Measurements from ENCODE around the gene CAPN5.

CAPN5 gene

DNA sequence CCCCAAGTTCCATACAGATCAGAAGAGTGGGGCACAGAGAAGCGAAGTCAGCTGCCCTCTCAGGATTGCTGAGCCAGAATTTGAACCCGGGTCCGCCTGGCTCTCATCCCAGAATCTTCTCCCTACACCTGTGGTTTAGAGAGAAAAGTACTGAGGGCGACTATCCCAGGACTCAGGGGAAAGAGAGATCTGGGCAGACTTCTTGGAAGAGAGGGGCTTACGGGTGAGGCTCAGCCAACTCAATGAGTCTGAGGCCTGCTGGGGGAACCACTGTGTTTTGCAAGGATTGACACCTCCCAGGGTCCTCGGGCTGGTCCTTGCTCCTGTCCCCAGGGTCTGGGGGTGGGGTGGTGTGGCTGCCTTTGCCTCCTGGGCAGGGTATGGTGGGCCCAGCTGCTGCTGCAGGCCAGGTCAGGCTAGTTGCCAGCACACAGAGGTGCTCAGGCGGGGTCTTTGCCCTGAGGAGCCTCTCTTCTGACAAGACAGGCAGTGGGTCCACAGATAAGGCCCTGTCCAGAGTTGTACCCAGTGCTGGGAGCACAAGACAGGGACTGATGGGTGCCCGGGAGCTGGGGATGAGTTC lies 1.2 kb downstream of the CAPN5 start:
- no peak for DNase-seq

DNA sequence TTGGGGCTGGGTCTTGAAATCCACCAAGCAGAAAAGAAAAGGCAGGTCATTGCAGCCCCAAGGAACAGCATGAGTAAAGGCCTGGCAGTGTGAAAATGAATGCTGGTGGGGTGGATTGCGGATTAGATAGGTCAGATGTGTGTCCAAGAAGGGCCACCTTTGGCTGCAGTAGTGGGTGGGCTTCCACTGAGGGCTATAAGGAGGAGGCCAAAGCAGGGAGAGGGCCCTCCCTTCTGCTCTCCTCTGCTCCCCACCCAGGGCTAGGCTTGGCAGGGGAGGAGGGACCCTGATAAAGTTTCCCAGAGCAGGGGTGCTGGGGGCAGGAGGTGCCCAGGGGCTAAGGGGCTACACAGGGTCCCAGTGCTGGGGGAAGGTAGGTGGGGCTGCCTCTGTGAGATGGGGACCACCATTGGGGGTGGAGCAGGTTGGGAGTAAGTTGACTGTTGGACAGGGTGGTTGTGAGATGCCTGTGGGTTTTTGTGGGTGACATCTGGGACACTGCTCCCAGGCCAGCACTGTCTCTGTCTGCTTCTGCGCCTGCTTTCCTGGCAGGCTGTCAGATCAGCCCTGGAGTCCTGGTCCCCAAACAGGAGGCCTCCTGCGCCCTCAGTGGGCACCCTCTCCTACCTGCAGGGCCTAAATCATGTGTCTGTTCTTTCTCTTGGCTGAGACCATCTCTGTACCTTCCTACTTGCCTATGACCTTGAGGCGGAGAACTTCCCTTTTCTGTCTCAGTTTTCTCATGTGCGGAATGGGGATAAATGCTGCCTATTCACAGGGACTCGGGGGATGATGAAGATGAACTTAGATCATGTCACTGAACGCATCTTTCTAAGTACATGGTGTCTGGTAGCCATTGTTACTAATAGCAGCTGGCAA lies 1.9 kb downstream of the CAPN5 start:
- DNase-seq, result no peak

- peak; percentile 9 for DNase-seq
Observed at GRCh38 chr11:77069336-77069968, 2.7 kb downstream of the CAPN5 start.

- DNase-seq, result peak; percentile 10
Observed at GRCh38 chr11:77069969-77070582, 3.3 kb downstream of the CAPN5 start.

DNA sequence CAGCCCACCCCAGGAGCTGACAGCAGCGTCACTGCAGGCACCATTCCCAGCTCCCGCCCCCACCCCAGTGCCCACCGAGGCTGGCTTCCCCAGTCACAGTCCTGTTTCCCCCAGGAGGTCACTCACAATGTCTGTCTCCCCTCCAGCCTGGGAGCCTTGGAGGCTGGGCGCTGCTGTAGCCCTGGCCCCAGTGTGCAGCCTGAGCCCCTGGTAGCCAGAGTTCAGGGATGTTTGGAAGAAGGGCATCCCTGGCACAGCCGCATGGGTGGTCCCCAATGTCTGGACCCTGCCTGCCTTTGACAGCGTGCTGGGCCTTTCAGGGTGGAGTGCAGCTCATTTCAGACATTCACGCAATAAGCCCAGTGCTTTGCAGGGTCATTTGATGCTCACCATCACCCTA lies 4.3 kb downstream of the CAPN5 start:
- peak; percentile 12 for DNase-seq

- peak; percentile 12 for DNase-seq
Observed at GRCh38 chr11:77071671-77072605, 5.2 kb downstream of the CAPN5 start.

DNA sequence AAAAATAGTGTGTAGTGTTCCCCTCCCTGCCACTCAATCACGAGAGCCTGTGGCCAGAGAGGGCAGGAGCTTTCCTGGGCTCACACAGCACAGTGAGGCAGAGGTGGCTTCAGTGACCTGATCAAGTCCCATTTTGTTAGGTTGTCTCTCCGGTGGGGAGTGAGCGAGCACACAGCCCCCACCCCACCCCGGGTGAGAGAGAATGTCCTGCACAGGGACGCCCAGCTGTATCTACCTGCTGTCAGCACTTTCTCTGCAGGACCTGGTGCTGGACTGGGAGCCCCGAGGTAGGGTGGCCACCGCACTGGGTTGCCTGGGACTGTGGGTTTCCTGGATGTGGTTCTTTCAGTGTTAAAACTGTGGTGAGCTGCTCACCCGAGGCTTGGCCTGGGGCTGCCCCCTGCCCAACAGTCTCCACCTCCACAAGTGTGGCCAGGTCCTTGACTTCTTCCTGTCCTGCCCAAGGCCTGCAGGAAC lies 6.1 kb downstream of the CAPN5 start:
- no peak for DNase-seq

- peak; percentile 93 for DNase-seq
Observed at GRCh38 chr11:77073328-77074001, 6.7 kb downstream of the CAPN5 start.

DNA sequence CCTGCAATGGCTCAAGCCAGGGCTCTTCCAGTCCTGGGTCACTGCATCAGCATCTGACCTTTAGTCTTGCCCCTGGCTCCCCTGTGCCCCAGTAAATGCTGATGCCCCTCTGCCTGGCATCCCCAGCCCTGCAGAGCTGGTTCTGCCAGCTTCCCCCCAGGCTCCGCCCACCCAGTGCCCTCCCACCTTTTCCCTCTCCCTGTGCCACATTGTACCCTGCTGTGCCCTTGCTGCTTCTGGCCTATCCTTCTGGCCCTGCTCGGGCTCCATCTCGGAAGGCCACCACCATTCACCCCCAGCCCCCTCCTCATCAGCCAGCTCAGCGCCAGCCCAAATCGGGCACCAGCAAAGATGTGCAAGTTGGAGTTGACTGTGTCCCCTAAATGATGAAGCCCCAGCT lies 7.4 kb downstream of the CAPN5 start:
- DNase-seq, result peak; percentile 19

DNA sequence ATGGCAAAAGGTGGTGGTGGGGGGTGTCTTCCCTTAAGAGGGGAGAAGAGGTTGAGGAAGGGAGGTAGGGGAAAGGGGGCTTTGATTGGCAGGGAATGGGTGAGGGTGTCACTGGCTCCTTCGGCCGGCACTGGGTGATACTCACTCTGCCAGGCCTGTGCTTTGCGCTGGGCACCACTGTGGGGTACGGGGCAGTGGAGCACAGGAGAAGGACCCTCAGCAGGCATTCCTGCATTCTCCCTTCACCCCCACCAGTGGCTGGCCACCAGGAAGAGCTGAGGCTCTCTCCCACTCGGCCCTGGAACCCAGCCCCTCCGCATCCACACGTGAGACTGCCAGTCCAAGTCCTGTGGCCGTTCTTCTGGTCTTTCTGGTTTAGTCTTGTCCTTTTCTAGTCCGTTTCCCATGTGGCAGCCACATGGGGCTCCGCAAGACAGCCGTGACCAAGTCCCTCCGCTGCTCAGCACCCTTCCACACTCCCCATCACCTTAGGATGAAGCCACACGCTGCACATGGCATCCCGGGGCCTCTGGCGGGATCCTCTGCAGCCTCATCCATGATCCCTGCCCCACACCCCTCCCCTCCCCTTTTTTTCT lies 8.0 kb downstream of the CAPN5 start:
- DNase-seq, result peak; percentile 6

DNA sequence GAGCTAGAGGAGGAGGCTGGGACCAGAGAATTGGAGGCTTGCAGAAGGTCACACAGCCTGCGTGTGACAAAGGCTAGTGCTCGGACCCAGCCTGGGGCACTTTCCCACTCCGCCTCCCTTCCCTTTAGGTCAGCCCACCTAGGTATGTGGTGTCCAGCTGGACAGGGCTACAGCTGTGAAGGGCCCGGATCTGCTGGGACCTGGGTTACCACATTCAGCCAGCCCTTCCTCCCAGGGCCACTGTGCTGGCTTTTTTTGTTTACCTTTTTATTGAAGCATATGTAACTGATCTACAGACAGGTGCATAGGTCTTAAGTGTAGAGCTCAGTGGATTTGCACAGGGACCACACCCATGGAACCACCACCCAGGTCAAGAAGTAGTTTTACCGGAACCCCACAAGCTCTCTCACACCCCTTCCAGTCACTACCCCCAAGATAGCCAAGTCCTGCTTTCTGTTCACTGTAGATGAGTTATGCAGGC lies 8.7 kb downstream of the CAPN5 start:
- peak; percentile 8 for DNase-seq

DNA sequence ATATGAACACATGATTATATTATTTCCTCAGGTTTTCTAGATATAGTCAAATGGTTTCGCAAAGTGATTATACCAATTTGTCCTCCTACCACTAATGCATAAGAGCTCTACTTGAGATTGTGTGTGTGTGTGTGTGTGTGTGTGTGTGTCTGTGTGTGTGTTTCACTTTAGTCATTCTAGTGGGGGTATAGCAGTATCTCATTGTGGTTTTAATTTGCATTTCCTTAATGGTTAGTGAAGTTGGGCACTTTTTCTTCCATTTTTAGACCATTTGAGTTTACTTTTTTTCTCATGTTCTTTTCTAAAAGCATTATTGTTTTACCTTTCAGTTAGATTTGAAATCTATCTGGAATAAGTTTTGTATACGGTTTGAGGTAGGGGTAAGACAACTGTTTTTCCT lies 12.9 kb downstream of the CAPN5 start:
- no peak for DNase-seq

DNA sequence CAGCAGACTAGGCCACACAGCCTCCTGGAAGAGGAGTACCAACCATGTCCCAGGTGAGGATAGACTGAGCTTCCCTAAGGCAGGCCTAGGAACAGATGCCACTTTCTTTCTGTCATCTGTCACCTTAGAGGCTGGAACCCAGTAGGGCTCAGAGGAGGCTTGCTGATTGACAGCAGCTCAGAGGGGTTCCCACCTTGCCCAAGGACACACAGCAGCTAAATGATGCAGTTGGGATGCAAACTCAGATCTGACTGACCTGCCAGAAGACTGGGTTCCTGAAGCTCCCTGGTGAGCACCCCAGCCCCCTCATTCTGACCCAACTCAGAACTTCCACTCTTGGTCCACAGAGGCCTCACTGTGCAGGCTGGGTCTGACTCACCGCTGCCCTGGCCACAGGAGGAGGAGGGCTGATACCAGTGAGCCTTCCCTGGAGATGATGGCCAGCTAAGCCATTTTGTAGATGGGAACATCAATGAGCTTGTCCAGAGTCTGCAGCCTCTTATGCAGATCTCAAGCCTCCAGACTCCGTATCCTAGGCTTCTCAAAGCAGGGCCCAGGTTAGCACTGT lies 14.0 kb downstream of the CAPN5 start:
- DNase-seq, result no peak

GRCh38 chr11:77081381-77081851 lies 14.6 kb downstream of the CAPN5 start:
- peak; percentile 15 for DNase-seq

GRCh38 chr11:77081976-77082836 lies 15.4 kb downstream of the CAPN5 start:
- peak; percentile 9 for DNase-seq

DNA sequence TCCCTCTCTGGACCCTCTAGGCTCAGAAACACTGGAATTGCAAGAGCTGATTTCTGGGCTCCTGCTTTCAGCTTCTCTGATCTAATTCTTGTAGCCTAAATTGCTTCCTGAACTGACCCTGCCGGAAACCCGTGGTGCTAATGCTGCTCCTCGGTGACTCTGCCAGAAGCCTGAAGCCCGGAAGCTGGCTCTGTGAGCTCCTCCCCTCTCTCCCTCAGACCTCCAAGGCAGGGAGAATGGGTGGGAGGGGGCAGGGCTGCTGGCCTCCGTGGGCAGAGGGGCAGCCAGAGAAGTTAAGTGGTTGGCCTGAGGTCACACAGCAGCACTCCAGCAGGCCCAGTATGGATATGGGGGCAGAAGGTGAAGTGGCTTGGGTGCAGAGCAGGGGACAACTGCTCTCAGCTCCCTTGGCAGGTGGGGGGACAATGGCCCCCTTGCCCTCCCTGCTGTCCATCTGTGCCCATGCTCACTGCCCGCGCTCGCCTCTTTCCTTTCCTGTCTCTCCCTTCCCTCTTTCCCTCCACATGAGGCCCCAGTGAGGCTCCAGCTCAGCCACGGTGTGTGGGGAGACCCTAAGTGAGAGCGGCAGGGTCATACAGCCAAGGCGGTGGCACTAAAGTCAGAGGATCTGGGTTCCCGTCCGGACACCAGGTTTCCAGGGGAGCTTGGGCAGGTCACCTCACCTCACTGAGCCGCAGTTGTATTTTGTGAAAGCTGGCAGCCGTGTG lies 16.2 kb downstream of the CAPN5 start:
- peak; percentile 69 for DNase-seq

DNA sequence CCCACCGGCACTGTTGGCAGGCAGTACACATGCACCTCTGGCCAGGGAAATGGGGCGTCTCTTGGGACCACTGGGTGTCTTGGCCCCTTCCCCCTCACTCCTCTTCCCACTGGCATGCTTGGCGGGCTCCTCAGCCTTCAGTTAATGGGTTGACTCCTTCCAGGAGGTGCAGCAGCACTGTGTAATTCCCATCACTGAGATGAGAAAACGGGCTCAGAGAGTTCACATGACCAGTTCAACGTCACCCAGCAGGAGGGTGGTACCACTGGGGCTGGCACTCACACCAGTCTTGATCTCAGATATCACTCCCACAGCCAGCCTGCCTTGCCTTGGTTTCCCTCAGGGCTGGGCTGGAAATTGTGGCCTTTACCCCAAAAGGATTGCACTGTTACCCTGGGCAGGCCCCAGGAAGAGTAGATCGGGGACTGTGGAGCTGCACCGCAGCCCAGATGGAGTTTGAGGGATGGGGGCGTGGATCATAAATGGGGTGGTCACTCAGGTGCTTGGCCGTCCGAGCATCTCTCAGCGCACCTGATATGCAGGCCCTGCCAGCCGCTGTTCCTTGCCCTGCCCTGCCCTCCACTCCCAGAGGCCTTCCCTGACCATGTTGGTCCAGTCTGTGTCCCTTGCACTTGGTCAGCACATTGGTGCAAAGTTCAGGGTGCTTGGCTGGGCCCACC lies 16.9 kb downstream of the CAPN5 start:
- DNase-seq, result peak; percentile 14

DNA sequence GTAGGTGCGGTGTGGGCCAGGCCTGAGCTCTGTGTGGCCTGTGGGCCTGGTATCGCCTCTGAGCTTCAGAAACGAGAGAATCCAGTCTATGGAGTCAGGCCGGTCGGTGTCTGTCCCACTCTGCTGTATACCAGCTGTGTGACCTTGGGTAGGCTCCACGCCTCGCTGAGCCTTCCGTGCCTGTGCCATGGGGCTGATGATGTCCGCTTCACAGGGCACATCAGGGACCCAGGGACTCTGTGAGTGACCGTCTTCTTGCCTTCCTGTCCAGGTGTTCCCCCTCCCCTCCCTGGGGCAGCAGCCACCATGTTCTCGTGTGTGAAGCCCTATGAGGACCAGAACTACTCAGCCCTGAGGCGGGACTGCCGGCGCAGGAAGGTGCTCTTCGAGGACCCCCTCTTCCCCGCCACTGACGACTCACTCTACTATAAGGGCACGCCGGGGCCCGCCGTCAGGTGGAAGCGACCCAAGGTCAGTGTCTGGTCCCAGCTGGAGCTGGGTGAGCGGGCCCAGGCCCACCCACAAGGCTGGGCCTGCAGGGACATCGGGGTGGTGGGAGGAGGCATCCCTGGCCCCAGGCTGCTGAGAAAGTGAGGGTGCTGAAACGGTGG lies 17.9 kb downstream of the CAPN5 start:
- peak; percentile 11 for DNase-seq
